Measurements from ENCODE around the gene ZC3H13. TPM values are rescaled to one million over a fixed set of nuclear protein-coding genes. Genes with fewer than 3 reads are reported as not detected.
A peak's percentile ranks its signal among the peaks of the same experiment; 100 is the strongest.

Gene ZC3H13
- total RNA-seq, 1 donor from 2014 or later = 52.0 TPM

DNA sequence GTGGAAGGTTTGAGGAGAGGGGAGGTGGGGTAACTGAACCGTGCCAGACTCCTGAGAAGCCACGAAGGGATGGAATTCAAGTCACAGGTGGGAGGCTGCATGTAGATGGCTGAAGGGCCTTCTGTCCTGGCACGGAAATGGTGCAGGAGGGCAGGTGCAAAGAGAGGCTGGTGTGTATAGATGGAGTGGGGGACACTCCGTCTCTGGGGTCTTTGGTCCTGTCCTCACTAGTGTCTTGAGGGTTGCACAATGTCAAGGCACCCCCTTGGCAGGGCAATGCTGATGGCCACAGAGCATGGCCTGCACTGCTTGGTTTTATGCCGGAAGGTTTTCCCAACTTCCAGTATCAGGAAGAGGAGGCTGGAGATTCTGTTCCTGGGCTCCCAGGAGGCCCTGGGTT lies 118.3 kb downstream of the ZC3H13 start:
- DNase-seq (no peak), ATAC-seq (no peak)
- Histone ChIP-seq H3K4me1 (peaks cover 9% of the 10 kb centered on the region), H3K9me3 (no peaks in the 10 kb centered on the region), H3K36me3 (no peaks in the 10 kb centered on the region), H3K27ac (no peak overlapping the region), H3K4me3 (no peak overlapping the region), H3K27me3 (ENCODE audit: low read depth) (no peaks in the 10 kb centered on the region)
- intact Hi-C loops (cut with DNase I) = no loop called here
- no peak for TF ChIP-seq CTCF (IDR thresholded peaks at IDR 0.05)

DNA sequence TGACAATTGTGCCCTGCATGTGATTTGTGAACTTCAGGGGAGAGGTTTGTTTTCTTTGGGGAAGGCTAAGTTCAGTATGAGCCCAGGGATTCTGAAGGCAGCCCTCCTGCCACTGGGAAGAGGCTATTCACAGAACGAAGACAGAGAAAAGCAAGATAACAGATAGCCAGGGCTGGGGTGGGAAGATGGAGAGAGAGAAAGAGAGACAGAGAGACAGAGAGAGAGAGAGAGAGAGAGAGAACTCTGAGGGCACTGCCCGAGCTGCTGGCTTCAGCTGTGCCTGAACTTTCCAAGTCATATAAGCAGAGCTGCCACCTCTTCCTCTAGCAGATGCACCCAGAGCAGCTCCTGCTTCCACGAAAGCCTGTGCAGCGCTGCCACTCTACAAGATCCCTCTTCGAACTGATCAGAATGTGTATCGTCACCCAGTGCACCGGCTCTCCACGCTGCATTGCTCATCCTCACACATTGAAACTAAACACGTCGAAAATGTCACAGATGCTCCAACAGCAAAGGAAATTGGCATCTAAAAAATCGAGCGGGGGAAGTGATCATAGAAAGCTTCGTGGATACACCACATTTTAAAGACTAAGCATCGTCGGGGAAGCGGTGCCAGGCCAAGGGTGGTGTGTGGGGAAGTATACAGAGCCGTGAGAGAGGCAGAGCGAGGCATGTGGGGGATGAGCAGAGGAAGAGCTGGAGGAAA lies 119.2 kb downstream of the ZC3H13 start:
- DNase-seq (no peak), ATAC-seq (peak in 1 of 2 donors; percentile 22)
- Histone ChIP-seq H3K4me3 (no peak overlapping the region), H3K4me1 (peaks cover 9% of the 10 kb centered on the region), H3K27ac (no peak overlapping the region), H3K27me3 (ENCODE audit: low read depth) (no peaks in the 10 kb centered on the region), H3K9me3 (no peaks in the 10 kb centered on the region), H3K36me3 (no peaks in the 10 kb centered on the region)
- intact Hi-C loops (cut with DNase I) = no loop called here
- no peak for TF ChIP-seq CTCF (IDR thresholded peaks at IDR 0.05)

- intact Hi-C loops (cut with DNase I) = no loop called here
- Histone ChIP-seq H3K4me3 (no peak overlapping the region), H3K9me3 (no peaks in the 10 kb centered on the region), H3K27me3 (ENCODE audit: low read depth) (no peaks in the 10 kb centered on the region), H3K27ac (no peak overlapping the region), H3K4me1 (peaks cover 9% of the 10 kb centered on the region), H3K36me3 (no peaks in the 10 kb centered on the region)
- ATAC-seq (peak; percentile 61 to 73), DNase-seq (no peak)
- TF ChIP-seq CTCF (IDR thresholded peaks at IDR 0.05) = no peak
Observed at GRCh38 chr13:45932676-45933075, 119.9 kb downstream of the ZC3H13 start.

GRCh38 chr13:45932172-45932571 lies 120.4 kb downstream of the ZC3H13 start:
- intact Hi-C loops (cut with DNase I) = no loop called here
- Histone ChIP-seq H3K36me3 (no peaks in the 10 kb centered on the region), H3K4me3 (no peak overlapping the region), H3K4me1 (peaks cover 9% of the 10 kb centered on the region), H3K27ac (no peak overlapping the region), H3K9me3 (no peaks in the 10 kb centered on the region), H3K27me3 (ENCODE audit: low read depth) (no peaks in the 10 kb centered on the region)
- no peak for TF ChIP-seq CTCF (IDR thresholded peaks at IDR 0.05)
- ATAC-seq (no peak), DNase-seq (no peak)

- intact Hi-C loops (cut with DNase I) = no loop called here
- peaks cover 9% of the 10 kb centered on the region for H3K4me1 ChIP-seq
- DNase-seq (no peak), ATAC-seq (no peak)
- no peaks in the 10 kb centered on the region for H3K36me3 ChIP-seq
- H3K27ac ChIP-seq = no peak overlapping the region
- no peak overlapping the region for H3K4me3 ChIP-seq
- no peak for TF ChIP-seq CTCF (IDR thresholded peaks at IDR 0.05)
- H3K27me3 ChIP-seq (ENCODE audit: low read depth) = no peaks in the 10 kb centered on the region
- H3K9me3 ChIP-seq = no peaks in the 10 kb centered on the region
Observed at GRCh38 chr13:45931211-45931610, 121.3 kb downstream of the ZC3H13 start.

Measured in lower lobe of right lung (tissue), 2 donors.